GM19023 (cell line): ENCODE data around the gene SP100.
"Not testable (repeated sequence)": the region's sequence is repeated elsewhere in the genome, so short reads cannot be mapped to it uniquely, and the experiment has no call there.

ENCODE experiments used
- ATAC-seq: cut with Tn5 transposase; IDR thresholded peaks from one replicate; pipeline ENCODE4 v1.9.1; 2021; ENCODE audit warnings: mild to moderate bottlenecking, moderate library complexity; ENCODE audit not compliant: unreplicated experiment

SP100 gene

DNA sequence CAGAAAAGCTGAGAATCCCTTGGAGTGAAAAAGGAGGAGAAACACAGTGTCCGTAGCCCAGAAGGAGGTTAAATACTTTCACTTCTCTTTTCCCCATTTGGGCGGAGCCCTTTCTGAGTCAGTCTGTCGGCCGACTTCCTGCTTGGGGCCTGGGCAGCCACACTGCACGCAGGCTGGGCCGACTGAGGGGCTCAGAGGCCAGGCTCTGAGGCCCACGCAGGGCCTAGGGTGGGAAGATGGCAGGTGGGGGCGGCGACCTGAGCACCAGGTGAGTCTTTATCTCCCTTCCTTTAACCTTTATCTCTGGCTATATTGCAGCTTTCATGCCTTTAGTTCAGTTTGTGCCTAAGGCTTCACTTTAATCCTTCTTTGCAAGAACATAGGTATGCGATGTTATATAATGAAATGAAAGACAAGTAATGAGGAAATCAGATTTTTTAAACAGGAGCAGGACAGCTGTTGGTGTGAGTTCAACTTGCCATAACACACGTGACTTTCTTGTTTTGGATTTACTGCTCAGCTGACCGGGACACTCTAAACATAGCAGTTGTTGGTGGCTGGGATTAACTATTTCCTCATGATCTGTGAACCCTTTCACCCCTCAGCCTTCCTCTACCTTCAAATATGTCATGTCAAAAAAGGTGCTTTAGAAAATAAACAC lies at the start of gene SP100:
Gene SP100, plus strand, starts transcription at position 141 of the 661 bp plus-strand sequence. Its CDS starts 96 bp downstream, at position 237.
- ATAC-seq: peak; percentile 65

DNA sequence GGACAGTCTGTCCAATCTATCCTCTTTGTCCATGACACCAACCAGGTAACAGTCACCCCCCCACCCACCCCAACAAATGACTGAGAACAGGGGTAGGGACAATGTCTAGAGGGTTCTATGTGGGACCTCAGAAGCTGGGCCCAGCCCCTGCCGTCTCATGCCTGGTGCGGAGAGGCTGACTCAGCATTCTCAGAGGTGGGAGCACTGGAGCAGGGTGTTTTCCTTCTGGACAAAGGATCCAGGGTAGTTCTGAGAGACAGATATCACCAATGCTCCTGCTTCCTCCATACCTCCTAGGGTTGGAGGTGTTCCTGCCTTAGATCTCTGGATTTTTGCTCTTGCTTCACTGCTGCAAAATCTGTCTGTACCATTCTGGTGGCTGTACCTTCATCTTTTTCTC lies 33.9 kb upstream of the SP100 start:
- no peak for ATAC-seq

DNA sequence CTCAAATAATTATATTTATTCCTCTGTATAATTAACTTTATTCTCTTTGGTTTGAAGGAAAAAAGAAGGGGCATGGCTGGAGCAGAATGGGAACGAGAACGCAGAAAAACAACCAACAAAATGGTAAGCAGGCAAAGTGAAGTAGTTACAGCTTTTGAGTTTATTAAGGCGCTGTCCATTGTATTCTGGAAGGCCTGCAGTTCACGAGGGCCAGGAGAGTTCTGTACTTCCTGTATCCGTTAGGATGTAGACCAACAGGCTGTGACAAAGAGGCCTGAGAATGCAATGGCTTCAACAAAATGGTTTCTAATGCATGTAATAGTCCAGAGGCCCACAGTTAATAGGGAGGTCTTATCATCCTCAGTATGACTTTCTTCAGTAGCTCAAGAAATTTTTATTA lies 32.5 kb upstream of the SP100 start:
- no peak for ATAC-seq

- no peak for ATAC-seq
Measured at GRCh38 chr2:230384986-230385385, 31.0 kb upstream of the SP100 start.

DNA sequence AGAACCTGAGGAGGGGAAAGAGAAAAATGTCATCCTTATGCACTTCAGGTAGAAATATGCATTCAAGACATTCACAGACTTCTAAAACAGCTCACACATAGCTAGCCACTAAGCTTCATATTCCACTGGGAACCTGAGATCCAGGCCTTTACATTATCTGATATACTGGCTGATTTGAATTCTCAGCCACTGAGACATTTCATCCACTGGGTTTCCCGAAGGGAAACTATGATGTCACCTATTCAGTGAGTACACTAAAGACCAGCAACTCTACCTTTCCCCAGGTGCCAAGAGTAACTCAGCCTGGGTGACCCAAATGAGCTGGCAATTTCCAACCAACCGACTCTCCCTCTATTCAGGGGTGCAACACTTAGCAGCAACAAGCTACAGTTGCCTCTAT lies 21.7 kb upstream of the SP100 start:
- ATAC-seq: no peak

GRCh38 chr2:230398698-230399097 lies 17.3 kb upstream of the SP100 start:
- not testable (repeated sequence) for ATAC-seq

DNA sequence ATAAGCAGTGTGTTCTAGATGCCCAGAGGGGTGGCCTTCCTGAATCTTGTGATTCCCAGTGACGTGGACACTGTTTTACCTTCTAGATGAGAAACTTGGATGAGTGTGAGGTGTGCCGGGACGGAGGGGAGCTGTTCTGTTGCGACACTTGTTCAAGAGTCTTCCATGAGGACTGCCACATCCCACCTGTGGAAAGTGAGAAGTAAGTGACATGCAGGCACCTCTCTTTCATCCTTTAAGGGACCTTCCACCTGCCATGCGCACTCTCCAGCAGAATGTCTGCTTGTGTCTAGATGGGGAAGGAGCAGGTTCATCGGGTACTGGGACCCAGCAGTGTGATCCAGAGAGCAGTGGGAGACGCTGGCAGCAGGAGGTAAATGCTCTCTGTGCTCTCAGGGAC lies 16.0 kb upstream of the SP100 start:
- no peak for ATAC-seq

DNA sequence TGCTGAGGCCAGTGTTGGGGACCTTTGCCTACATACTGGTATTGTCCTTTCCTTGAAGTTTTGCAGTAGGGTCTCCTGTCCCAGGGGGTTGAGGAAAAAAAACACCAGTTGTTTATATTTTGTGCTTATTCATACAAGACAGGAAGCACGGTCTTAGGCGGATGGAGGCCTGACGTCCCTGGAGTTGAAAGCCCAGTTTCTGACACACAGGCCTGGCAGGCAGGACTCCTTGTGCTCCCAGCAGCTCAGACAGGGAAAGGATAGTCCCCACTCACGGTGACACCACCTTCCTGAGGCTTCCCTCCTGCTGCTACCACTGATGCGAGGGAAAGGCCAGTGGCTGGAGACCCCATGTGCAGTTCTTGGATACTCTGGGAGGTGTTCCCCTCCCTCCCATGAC lies 15.5 kb upstream of the SP100 start:
- ATAC-seq: no peak

- not testable (repeated sequence) for ATAC-seq
Measured at GRCh38 chr2:230401026-230401425, 15.0 kb upstream of the SP100 start.

DNA sequence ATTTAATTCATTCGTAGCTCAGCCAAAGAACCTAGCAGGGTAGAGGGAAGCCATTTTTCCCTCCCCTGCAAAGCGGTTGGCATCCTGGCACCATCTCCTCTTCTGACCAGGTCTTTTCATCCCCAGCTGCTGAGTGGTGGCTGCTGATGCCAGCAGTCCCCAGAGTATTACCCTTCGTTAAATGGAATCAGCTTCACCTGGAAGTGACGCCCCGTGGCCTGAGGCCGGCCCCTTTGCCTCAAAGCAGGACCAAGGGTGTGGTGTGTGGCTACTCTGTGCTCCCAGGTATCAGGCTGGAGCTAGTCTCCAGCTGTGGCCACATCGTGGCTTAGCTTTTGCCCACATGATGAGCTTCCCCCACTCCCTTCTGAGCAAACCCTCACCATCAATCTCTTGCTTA lies 12.3 kb upstream of the SP100 start:
- ATAC-seq: no peak

DNA sequence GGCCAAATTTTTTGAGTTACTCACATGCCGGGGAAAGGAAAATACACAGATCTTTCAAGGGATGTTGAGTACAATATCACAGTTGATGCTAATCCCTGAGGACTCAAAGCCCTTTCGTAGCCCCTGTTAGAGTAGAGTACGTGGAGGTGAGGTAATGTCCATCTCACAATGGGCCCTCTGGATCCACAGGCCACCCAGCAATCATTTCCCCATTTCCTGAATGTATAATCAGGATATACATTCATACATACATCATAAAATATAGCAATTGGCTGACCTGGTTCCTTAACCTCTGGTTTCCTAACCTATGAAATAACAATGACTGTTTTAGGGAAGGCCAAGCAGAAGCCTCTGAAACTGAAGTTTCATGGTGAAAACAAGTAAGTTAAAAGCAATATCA lies 10.2 kb upstream of the SP100 start:
- ATAC-seq: no peak

- ATAC-seq: no peak
Measured at GRCh38 chr2:230408244-230408842, 7.7 kb upstream of the SP100 start.

- not testable (repeated sequence) for ATAC-seq
Measured at GRCh38 chr2:230409316-230409715, 6.7 kb upstream of the SP100 start.

GRCh38 chr2:230410263-230410662 lies 5.7 kb upstream of the SP100 start:
- no peak for ATAC-seq

DNA sequence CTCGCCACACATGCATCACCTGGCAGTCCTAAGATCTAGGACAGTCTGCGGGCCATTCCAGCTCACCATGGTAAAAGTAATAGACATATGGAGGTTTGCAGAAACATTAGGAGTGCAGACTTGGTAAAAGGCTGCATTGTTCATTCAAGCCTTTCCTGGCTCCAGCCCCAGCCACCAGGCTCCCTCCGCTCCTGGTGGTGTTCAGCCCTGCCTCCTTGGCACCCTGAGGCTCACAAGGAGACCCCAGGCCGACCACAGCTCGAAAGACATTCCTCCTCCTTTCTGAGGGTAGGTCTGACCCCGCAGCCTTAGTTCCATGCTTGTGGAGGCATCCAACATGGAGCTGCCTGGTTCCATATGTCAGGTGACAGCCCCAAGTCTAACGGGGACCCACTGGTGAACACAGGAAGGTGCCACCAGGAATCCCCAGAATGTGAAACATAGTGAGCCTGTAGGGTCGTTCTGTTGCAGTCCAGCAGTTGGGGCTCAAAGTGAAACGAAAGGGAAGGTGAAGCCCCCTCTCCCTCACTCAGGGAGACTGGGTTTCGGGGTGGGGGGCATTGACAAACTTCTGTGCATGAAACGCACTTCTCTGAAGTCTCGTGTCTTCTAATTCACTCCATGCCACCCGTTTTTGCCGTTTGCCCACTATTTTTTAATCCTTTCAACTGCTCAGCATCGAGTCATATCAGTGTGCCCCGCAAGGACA lies 5.0 kb upstream of the SP100 start:
- no peak for ATAC-seq

DNA sequence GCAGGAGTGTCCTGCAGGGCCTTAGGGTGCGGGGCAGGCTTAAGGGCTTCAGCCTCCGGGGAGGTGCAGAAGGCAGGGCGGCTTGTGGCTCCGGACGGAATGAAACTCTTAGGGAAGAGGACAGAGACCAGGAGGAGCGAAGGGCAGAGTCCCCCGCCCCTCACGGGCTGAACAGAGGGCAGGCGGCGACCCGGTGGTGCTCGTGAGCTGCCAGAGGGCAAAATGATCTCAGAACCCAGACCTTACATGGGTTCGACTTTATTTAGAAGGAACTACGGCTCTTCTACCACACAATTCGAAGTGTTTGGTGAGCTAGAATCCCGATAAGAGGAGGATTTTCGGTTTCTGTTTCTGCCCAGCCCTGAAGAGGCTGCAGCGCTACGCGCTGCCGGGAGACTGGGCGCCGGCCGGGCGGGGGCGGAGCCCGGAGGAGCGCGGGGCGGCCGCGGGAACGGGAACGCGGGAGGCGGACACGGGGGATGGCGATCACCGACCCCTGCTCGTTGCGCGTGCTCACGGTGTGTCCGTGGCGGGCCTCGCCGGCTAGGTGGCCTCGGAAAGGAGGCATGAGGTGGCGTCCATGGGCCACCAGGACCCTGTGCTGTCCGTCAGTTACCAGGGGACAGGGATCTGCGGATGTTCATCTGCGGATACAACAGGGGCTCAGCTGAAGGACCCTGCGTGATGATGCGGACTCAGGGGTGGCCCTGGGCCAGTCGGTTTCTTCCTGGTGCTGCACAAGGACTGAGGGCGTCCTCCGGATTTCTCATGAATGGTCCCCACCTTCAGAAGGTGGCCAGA lies 4.2 kb upstream of the SP100 start:
- peak; percentile 56 for ATAC-seq

DNA sequence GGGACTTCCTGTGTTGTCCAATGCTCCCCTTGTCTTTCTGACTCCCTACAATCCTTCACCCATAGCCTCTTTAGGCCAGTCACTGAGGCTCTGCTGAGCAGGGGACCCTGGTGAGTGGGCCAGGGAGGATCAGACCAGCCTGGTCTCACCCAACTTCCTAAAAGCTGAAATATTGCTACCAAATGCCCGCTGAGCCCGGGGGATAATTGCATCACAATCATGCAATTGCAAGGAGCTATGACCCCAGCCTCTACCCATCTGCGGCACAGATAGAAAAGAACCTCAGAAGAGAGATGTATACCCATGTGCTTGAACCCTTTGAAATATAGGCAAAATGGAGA lies 3.7 kb upstream of the SP100 start:
- no peak for ATAC-seq

GRCh38 chr2:230412846-230413245 lies 3.2 kb upstream of the SP100 start:
- ATAC-seq: no peak

DNA sequence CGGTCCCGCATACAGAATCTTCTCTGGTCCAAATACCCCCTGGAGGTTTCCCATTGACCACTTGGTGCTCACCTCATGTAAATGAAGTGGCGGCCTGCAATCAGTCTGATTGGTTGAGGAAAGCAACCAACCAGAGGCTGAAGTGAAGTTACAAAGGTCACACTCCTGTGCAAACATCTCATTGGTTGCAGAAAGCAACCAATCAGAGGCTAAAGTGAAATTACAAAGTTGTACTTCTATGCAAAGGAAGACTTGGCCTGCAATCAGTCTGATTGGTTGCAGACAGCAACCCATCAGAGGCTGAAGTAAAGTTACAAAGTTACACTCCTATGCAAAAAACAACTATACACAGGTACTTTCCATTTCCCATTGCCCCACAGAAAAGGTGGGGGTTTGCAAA lies 2.5 kb upstream of the SP100 start:
- no peak for ATAC-seq

DNA sequence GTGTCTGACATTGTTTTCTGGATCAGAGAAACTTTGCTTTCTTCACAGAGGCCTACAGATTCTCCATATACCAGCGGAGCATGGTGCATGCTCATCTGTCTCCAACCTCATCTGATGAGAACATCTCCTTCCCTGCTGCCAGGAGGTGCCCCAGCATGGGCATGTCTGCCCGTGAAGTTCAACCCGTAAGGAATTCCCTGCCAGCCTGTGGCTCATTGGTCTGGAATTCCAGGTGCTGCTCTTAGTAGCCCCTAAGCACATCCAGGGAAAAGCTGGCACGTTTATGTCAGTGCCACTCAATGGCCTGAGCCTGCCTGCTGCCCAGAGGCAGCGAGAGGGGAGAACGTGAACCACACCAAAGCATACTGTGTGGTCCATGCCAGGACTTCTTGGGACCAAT lies 1.7 kb upstream of the SP100 start:
- no peak for ATAC-seq

- no peak for ATAC-seq
Measured at GRCh38 chr2:230417436-230417835, 1.4 kb downstream of the SP100 start.
